ENCODE measurements around the gene LENEP. TPM values are rescaled to one million over a fixed set of nuclear protein-coding genes. Genes with fewer than 3 reads are reported as not detected.
A peak's percentile ranks its signal among the peaks of the same experiment; 100 is the strongest.

Gene LENEP
- total RNA-seq, 2 experiments from 2014 or later: 0.78 to 2.3 TPM

GRCh38 chr1:154974102-154974807, 19.1 kb upstream of the LENEP start, which contains the start of gene CKS1B:
CKS1B (plus strand) TSS chr1:154974681; CDS start chr1:154974746, 65 bp downstream.
- Histone ChIP-seq H3K36me3 (ENCODE audit: insufficient read depth, low read length) (peaks cover 50% of the 10 kb centered on the region), H3K9me2 (ENCODE audit: insufficient read depth, low read length) (no peaks in the 10 kb centered on the region), H3K9me3 (ENCODE audit: low read length) (no peaks in the 10 kb centered on the region), H3K79me2 (ENCODE audit: insufficient read depth, low read depth, low read length) (peaks cover 72% of the 10 kb centered on the region), H3K27ac (ENCODE audit: low read depth, low read length, poor library complexity, severe bottlenecking) (peak within 1 kb of the TSS; percentile 89), H2AFZ (ENCODE audit: low read length) (peak within 1 kb of the TSS; percentile 20; the same call in 1 of the 2 replicates), H3K4me2 (ENCODE audit: low read length) (peak within 1 kb of the TSS; percentile 86), H3K4me1 (ENCODE audit: insufficient read depth, low read length, poor library complexity, severe bottlenecking) (peaks cover 52% of the 10 kb centered on the region), H4K20me1 (ENCODE audit: insufficient read depth, low read length) (peaks cover 15% of the 10 kb centered on the region; the same call in 1 of the 2 replicates), H3K4me3 (ENCODE audit: low read depth, low read length, poor library complexity, severe bottlenecking) (peak within 1 kb of the TSS; percentile 83)
- no peak for TF ChIP-seq CTCF (conservative IDR thresholded peaks at IDR 0.05; ENCODE audit: low read length)
- no peak for TF ChIP-seq EZH2phosphoT487 (IDR thresholded peaks at IDR 0.05; ENCODE audit: borderline replicate concordance, low read depth, low read length)
- ChIA-PET POLR2A (interaction anchor here (0.5 to 1.7 kb wide), 10 partner anchors 16 to 338 kb away, joined by 3 to 6 read pairs (median 3); partner anchors contain the start of genes EFNA4, KCNN3, LENEP and PBXIP1), CTCF (ENCODE audit: unreplicated experiment) (no interaction called here)
- no TSS peak for BruUV-seq (replicated peaks)
- DNase-seq (ENCODE audit: low spot score): peak; percentile 100
- intact Hi-C loops (cut with micrococcal nuclease; ENCODE audit: unreplicated experiment): loop anchor here (1.0 kb wide), 2 partner anchors 13 to 25 kb away; partner anchors contain the start of gene PYGO2

DNA sequence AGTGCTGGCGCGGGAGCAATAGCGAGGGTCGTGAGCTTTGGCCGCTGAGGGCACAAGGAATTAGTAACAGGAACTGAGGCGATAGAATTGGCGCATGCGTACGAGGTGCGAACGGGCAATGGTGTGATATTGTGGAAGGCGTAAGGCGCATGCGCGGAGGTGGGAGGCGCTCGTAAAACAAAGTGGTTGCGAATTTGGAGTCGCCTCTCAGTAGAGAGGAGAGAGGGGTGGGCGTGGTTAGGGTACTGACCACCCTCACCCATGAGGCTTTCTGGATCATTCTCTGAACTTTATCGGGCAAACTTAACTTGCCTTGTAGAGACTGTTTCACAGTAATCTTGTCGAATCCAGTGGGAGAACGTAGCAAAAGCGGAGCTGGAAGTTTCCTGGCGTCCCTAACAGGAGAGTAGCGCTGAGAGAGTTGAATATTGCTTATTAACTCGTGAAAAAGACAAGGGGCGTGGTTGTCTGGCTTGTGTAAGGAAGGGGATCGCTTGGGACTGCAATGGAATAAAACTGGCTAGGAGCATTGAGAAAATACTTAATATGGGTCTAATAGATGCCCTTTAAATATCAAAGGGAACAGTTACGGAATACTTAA, 18.5 kb upstream of the LENEP start:
- Histone ChIP-seq H2AFZ (ENCODE audit: low read length) (no peak overlapping the region; the same call in 1 of the 2 replicates), H3K4me3 (ENCODE audit: low read depth, low read length, poor library complexity, severe bottlenecking) (peak overlapping the region; percentile 83), H3K9me2 (ENCODE audit: insufficient read depth, low read length) (no peaks in the 10 kb centered on the region)

More for the DNA sequence above, 18.5 kb upstream of the LENEP start:
- intact Hi-C loops (cut with micrococcal nuclease; ENCODE audit: unreplicated experiment): loop anchor here (1.0 kb wide), 3 partner anchors 8 to 24 kb away; partner anchors contain the start of genes FLAD1 and PYGO2
- H3K9me3 ChIP-seq (ENCODE audit: low read length): no peaks in the 10 kb centered on the region
- ChIA-PET POLR2A (interaction anchor here (0.5 to 0.8 kb wide), 3 partner anchors 47 to 114 kb away, joined by 3 read pairs; no protein-coding TSS in a partner anchor), CTCF (ENCODE audit: unreplicated experiment) (no interaction called here)
- peak overlapping the region; percentile 83 for H3K4me2 ChIP-seq (ENCODE audit: low read length)
- peak; percentile 98 for DNase-seq (ENCODE audit: low spot score)
- TF ChIP-seq EZH2phosphoT487 (IDR thresholded peaks at IDR 0.05; ENCODE audit: borderline replicate concordance, low read depth, low read length): no peak
- TF ChIP-seq CTCF (conservative IDR thresholded peaks at IDR 0.05; ENCODE audit: low read length): no peak
- H3K27ac ChIP-seq (ENCODE audit: low read depth, low read length, poor library complexity, severe bottlenecking): peak overlapping the region; percentile 89
- H3K79me2 ChIP-seq (ENCODE audit: insufficient read depth, low read depth, low read length): peaks cover 72% of the 10 kb centered on the region
- peaks cover 49% of the 10 kb centered on the region for H3K36me3 ChIP-seq (ENCODE audit: insufficient read depth, low read length)
- peaks cover 15% of the 10 kb centered on the region; the same call in 1 of the 2 replicates for H4K20me1 ChIP-seq (ENCODE audit: insufficient read depth, low read length)
- BruUV-seq (replicated peaks): TSS peak; percentile 55
- peaks cover 52% of the 10 kb centered on the region for H3K4me1 ChIP-seq (ENCODE audit: insufficient read depth, low read length, poor library complexity, severe bottlenecking)
